WTC11 (cell line): Measurements from ENCODE around the gene KDELR3. TPM values are rescaled to one million over a fixed set of nuclear protein-coding genes. Genes with fewer than 3 reads are reported as not detected.

ENCODE experiments used
- ATAC-seq: fragments of 200-7000 bp; cut with Tn5 transposase; 2 replicates; pipeline ENCODE4 v1.10.0; 2021; ENCODE audit warnings: mild to moderate bottlenecking, moderate library complexity
- CTCF ChIA-PET: fragments of 300-600 bp; sonication (Branson Sonifier 250); formaldehyde crosslinking; loops from one replicate; lab custom pipeline; 2021; ENCODE audit warnings: antibody characterized with exemption; lab: Charles Lee
- POLR2A ChIA-PET: fragments of 350-600 bp; sonication (Branson Sonifier 250); formaldehyde crosslinking; loops from one replicate; lab custom pipeline; 2021; ENCODE audit warnings: antibody characterized with exemption; lab: Charles Lee
- DNase-seq: peaks from one replicate; pipeline ENCODE4 v3.0.0; 2021; ENCODE audit warnings: low spot score
- H3K27ac Mint-ChIP-seq: 2 replicates; pipeline ENCODE4 v1.8.0; 2021; ENCODE audit warnings: mixed read lengths
- H3K27me3 Mint-ChIP-seq: 2 replicates; pipeline ENCODE4 v1.8.0; 2021; ENCODE audit warnings: low read depth, mild to moderate bottlenecking, moderate library complexity, mixed read lengths
- H3K36me3 Mint-ChIP-seq: 2 replicates; pipeline ENCODE4 v1.8.0; 2021; ENCODE audit warnings: mixed read lengths
- H3K4me1 Mint-ChIP-seq: 2 replicates; pipeline ENCODE4 v1.8.0; 2022; ENCODE audit warnings: mixed read lengths
- H3K4me3 Mint-ChIP-seq: 2 replicates; pipeline ENCODE4 v1.8.0; 2021; ENCODE audit warnings: mild to moderate bottlenecking, moderate library complexity, mixed read lengths
- H3K9me3 Mint-ChIP-seq: 2 replicates; pipeline ENCODE4 v1.8.0; 2021; ENCODE audit warnings: mixed read lengths
- ATF1 ChIP-seq: sonication (generic); formaldehyde crosslinking; IDR thresholded peaks from 2 replicates; pipeline ENCODE4 v1.8.1; 2023; ENCODE audit warnings: mild to moderate bottlenecking, moderate library complexity, missing genetic modification reagents
- CBFB ChIP-seq: sonication (generic); formaldehyde crosslinking; IDR thresholded peaks from 2 replicates; pipeline ENCODE4 v1.8.1; 2022; ENCODE audit warnings: mild to moderate bottlenecking, low read depth, missing genetic modification reagents
- CDX4 ChIP-seq: fragments of 250-450 bp; sonication (Bioruptor Pico); IDR thresholded peaks from 2 replicates; pipeline ENCODE4 v1.9.0; 2021; ENCODE audit warnings: moderate library complexity, mild to moderate bottlenecking, inconsistent platforms, borderline replicate concordance
- E2F1 ChIP-seq: sonication (generic); formaldehyde crosslinking; IDR thresholded peaks from 2 replicates; pipeline ENCODE4 v1.8.0; 2022; ENCODE audit warnings: mild to moderate bottlenecking, missing genetic modification reagents
- E2F5 ChIP-seq: sonication (generic); formaldehyde crosslinking; IDR thresholded peaks from 2 replicates; pipeline ENCODE4 v1.8.1; 2022; ENCODE audit warnings: mild to moderate bottlenecking, moderate library complexity, missing genetic modification reagents
- ETV6 ChIP-seq: sonication (generic); formaldehyde crosslinking; IDR thresholded peaks from 2 replicates; pipeline ENCODE4 v1.8.1; 2022; ENCODE audit warnings: mild to moderate bottlenecking, missing genetic modification reagents
- FOXJ3 ChIP-seq: sonication (generic); formaldehyde crosslinking; IDR thresholded peaks from 2 replicates; pipeline ENCODE4 v1.9.0; 2021; ENCODE audit warnings: missing genetic modification reagents, mild to moderate bottlenecking, borderline replicate concordance
- FOXK1 ChIP-seq: sonication (generic); formaldehyde crosslinking; IDR thresholded peaks from 2 replicates; pipeline ENCODE4 v1.8.0; 2022; ENCODE audit warnings: mild to moderate bottlenecking, moderate library complexity, missing genetic modification reagents
- GABPB1 ChIP-seq: sonication (generic); formaldehyde crosslinking; IDR thresholded peaks from 2 replicates; pipeline ENCODE4 v1.8.1; 2023; ENCODE audit warnings: mild to moderate bottlenecking, missing genetic modification reagents
- IRF2 ChIP-seq: sonication (generic); formaldehyde crosslinking; IDR thresholded peaks from 2 replicates; pipeline ENCODE4 v1.8.0; 2022; ENCODE audit warnings: low read depth, missing genetic modification reagents, borderline replicate concordance
- MLX ChIP-seq: sonication (generic); formaldehyde crosslinking; IDR thresholded peaks from 2 replicates; pipeline ENCODE4 v1.8.1; 2023; ENCODE audit warnings: mild to moderate bottlenecking, missing genetic modification reagents, moderate library complexity
- MXD4 ChIP-seq: fragments of 250-450 bp; sonication (Bioruptor Pico); IDR thresholded peaks from 2 replicates; pipeline ENCODE4 v1.8.0; 2021; ENCODE audit warnings: mild to moderate bottlenecking, moderate library complexity, borderline replicate concordance
- NFE2L1 ChIP-seq: sonication (generic); formaldehyde crosslinking; IDR thresholded peaks from 2 replicates; pipeline ENCODE4 v1.8.1; 2023; ENCODE audit warnings: missing genetic modification reagents
- RORB ChIP-seq: fragments of 250-450 bp; sonication (Bioruptor Pico); IDR thresholded peaks from 2 replicates; pipeline ENCODE4 v1.9.0; 2021; ENCODE audit warnings: mild to moderate bottlenecking
- SOX15 ChIP-seq: fragments of 250-450 bp; sonication (Bioruptor Pico); IDR thresholded peaks from 2 replicates; pipeline ENCODE4 v1.9.0; 2021; ENCODE audit warnings: mild to moderate bottlenecking
- SP1 ChIP-seq: sonication (generic); formaldehyde crosslinking; conservative IDR thresholded peaks from 2 replicates; pipeline ENCODE4 v1.8.1; 2022; ENCODE audit warnings: missing genetic modification reagents
- STAT6 ChIP-seq: sonication (generic); formaldehyde crosslinking; conservative IDR thresholded peaks from 2 replicates; pipeline ENCODE4 v1.8.1; 2023; ENCODE audit warnings: mild to moderate bottlenecking, low read depth, missing genetic modification reagents, moderate library complexity
- TEAD1 ChIP-seq: sonication (generic); formaldehyde crosslinking; IDR thresholded peaks from 2 replicates; pipeline ENCODE4 v1.8.0; 2022; ENCODE audit warnings: mild to moderate bottlenecking, missing genetic modification reagents
- TEAD4 ChIP-seq: sonication (generic); formaldehyde crosslinking; IDR thresholded peaks from 2 replicates; pipeline ENCODE4 v1.8.0; 2022; ENCODE audit warnings: mild to moderate bottlenecking, missing genetic modification reagents
- TP53 ChIP-seq: sonication (generic); formaldehyde crosslinking; IDR thresholded peaks from 2 replicates; pipeline ENCODE4 v1.8.1; 2023; ENCODE audit warnings: mild to moderate bottlenecking, missing genetic modification reagents
- ZMAT4 ChIP-seq: fragments of 250-450 bp; sonication (Bioruptor Pico); IDR thresholded peaks from 2 replicates; pipeline ENCODE4 v1.9.0; 2021; ENCODE audit warnings: mild to moderate bottlenecking
- ZNF138 ChIP-seq: sonication (generic); formaldehyde crosslinking; conservative IDR thresholded peaks from 2 replicates; pipeline ENCODE4 v1.8.1; 2022; ENCODE audit warnings: mild to moderate bottlenecking, moderate library complexity, missing genetic modification reagents
- ZNF232 ChIP-seq: sonication (generic); formaldehyde crosslinking; IDR thresholded peaks from 2 replicates; pipeline ENCODE4 v1.8.0; 2022; ENCODE audit warnings: mild to moderate bottlenecking, missing genetic modification reagents
- ZNF317 ChIP-seq: sonication (generic); formaldehyde crosslinking; IDR thresholded peaks from 2 replicates; pipeline ENCODE4 v1.8.1; 2023; ENCODE audit warnings: low read depth, mild to moderate bottlenecking, moderate library complexity, missing genetic modification reagents, borderline replicate concordance
- ZNF396 ChIP-seq: fragments of 250-450 bp; sonication (Bioruptor Pico); IDR thresholded peaks from 2 replicates; pipeline ENCODE4 v1.8.0; 2021; ENCODE audit warnings: mild to moderate bottlenecking, moderate library complexity, borderline replicate concordance
- ZNF423 ChIP-seq: fragments of 250-450 bp; sonication (Bioruptor Pico); IDR thresholded peaks from 2 replicates; pipeline ENCODE4 v2.1.2; 2022; ENCODE audit warnings: mild to moderate bottlenecking, moderate library complexity
- ZNF671 ChIP-seq: fragments of 250-450 bp; sonication (Bioruptor Pico); IDR thresholded peaks from 2 replicates; pipeline ENCODE4 v1.8.0; 2021; ENCODE audit warnings: mild to moderate bottlenecking
- total RNA-seq: library from RNA; stranded (reverse); gene quantifications from 3 replicates; pipeline ENCODE4 v1.2.3, GENCODE V29; 2021

Gene KDELR3
- total RNA-seq, 1 experiment from 2014 or later: 5.7 TPM

- Mint-ChIP-seq H3K27me3 (peaks cover 33% of the 10 kb centered on the region), H3K9me3 (no peaks in the 10 kb centered on the region), H3K4me1 (peaks cover 23% of the 10 kb centered on the region), H3K27ac (no peak overlapping the region), H3K4me3 (no peak overlapping the region), H3K36me3 (no peaks in the 10 kb centered on the region)
- TF ChIP-seq STAT6 (CRISPR knock-in tag): no peak
- TF ChIP-seq MXD4: no peak
- no peak for TF ChIP-seq ZMAT4 (CRISPR knock-in tag)
- TF ChIP-seq NFE2L1 (CRISPR knock-in tag): no peak
- no peak for TF ChIP-seq ZNF396 (CRISPR knock-in tag)
- TF ChIP-seq MLX (CRISPR knock-in tag): no peak
- TF ChIP-seq FOXK1 (CRISPR knock-in tag): no peak
- no peak for TF ChIP-seq ETV6 (CRISPR knock-in tag)
- ChIA-PET POLR2A (no interaction called here), CTCF (interaction anchor here (0.9 to 4.6 kb wide), 4 partner anchors 14 to 397 kb away, joined by 4 to 54 read pairs (median 4); no protein-coding TSS in a partner anchor)
- DNase-seq (no peak), ATAC-seq (no peak)
These were observed 18.8 kb upstream of the KDELR3 start for GRCh38 chr22:38448945-38449745.

GRCh38 chr22:38449776-38450175 lies 18.1 kb upstream of the KDELR3 start:
- CTCF ChIA-PET: interaction anchor here (0.8 to 1.0 kb wide), 2 partner anchors 11 to 15 kb away, joined by 3 to 5 read pairs; no protein-coding TSS in a partner anchor
- H3K27me3 Mint-ChIP-seq: peaks cover 38% of the 10 kb centered on the region
- TF ChIP-seq RORB (CRISPR knock-in tag) (no peak), TEAD4 (CRISPR knock-in tag) (no peak), ATF1 (CRISPR knock-in tag) (no peak), SP1 (CRISPR knock-in tag) (no peak), ZNF317 (CRISPR knock-in tag) (no peak), CDX4 (CRISPR knock-in tag) (no peak), FOXJ3 (CRISPR knock-in tag) (no peak), SOX15 (CRISPR knock-in tag) (no peak), GABPB1 (CRISPR knock-in tag) (no peak), E2F5 (CRISPR knock-in tag) (no peak), TEAD1 (CRISPR knock-in tag) (no peak), ZNF671 (CRISPR knock-in tag) (no peak), ZNF232 (no peak), E2F1 (CRISPR knock-in tag) (no peak), IRF2 (CRISPR knock-in tag) (no peak), CBFB (CRISPR knock-in tag) (no peak), TP53 (no peak), ZNF138 (CRISPR knock-in tag) (no peak), FOXK1 (CRISPR knock-in tag) (no peak), ZNF423 (no peak)

More at GRCh38 chr22:38449776-38450175, 18.1 kb upstream of the KDELR3 start:
- Mint-ChIP-seq H3K36me3 (no peaks in the 10 kb centered on the region), H3K9me3 (no peaks in the 10 kb centered on the region), H3K4me3 (no peak overlapping the region), H3K27ac (no peak overlapping the region), H3K4me1 (peaks cover 27% of the 10 kb centered on the region)
- DNase-seq: no peak
- ATAC-seq: no peak
- POLR2A ChIA-PET: no interaction called here
